Activated CD8-positive, alpha-beta memory T cell treated with anti-CD3 and anti-CD28 coated beads, Interleukin-2, amount 10 ng/mL, durations not matched to agents 7 days and 5 days (primary cell): ENCODE data around the gene PACSIN1. TPM values are rescaled to one million over a fixed set of nuclear protein-coding genes. Genes with fewer than 3 reads are reported as not detected.

ENCODE experiments used
- ATAC-seq: fragments of 150-1000 bp; cut with Tn5 transposase; one replicate; pipeline ENCODE4 v1.10.0; 2021; ENCODE audit warnings: moderate library complexity
- CTCF ChIA-PET: fragments of 350-600 bp; sonication (Branson Sonifier 250); formaldehyde crosslinking; loops from one replicate; lab custom pipeline; 2021; ENCODE audit warnings: antibody characterized with exemption; lab: Charles Lee
- DNase-seq: peaks from one replicate; pipeline ENCODE4 v3.0.0-alpha.2; 2020
- H3K27ac Mint-ChIP-seq: one replicate; pipeline ENCODE4 v1.8.0; 2021; ENCODE audit warnings: mild to moderate bottlenecking, mixed read lengths
- H3K27me3 Mint-ChIP-seq: one replicate; pipeline ENCODE4 v1.8.0; 2021; ENCODE audit warnings: mixed read lengths
- H3K36me3 Mint-ChIP-seq: one replicate; pipeline ENCODE4 v1.8.0; 2021; ENCODE audit warnings: mild to moderate bottlenecking, mixed read lengths
- H3K4me1 Mint-ChIP-seq: one replicate; pipeline ENCODE4 v1.8.0; 2021; ENCODE audit warnings: mixed read lengths
- H3K4me3 Mint-ChIP-seq: one replicate; pipeline ENCODE4 v1.8.0; 2021; ENCODE audit warnings: mild to moderate bottlenecking, moderate library complexity, mixed read lengths
- H3K9me3 Mint-ChIP-seq: one replicate; pipeline ENCODE4 v1.8.0; 2022; ENCODE audit warnings: low read depth, mixed read lengths
- total RNA-seq, 2 experiments: library from RNA; stranded (reverse); gene quantifications; one replicate each; pipeline ENCODE4 v1.2.3, GENCODE V29; 2021

PACSIN1 gene
- total RNA-seq, 2 experiments from 2014 or later = 0.59 to 2.2 TPM

- Mint-ChIP-seq H3K9me3 (no peaks in the 10 kb centered on the region), H3K36me3 (no peaks in the 10 kb centered on the region), H3K4me1 (peaks cover 2% of the 10 kb centered on the region), H3K4me3 (no peak overlapping the region), H3K27ac (no peak overlapping the region), H3K27me3 (no peaks in the 10 kb centered on the region)
- CTCF ChIA-PET = interaction anchor here (0.7 kb wide), 1 partner anchor 553 kb away, joined by 3 read pairs; no protein-coding TSS in a partner anchor
- ATAC-seq (no peak), DNase-seq (no peak)
These were observed 29.1 kb downstream of the PACSIN1 start for GRCh38 chr6:34494973-34495372.

- Mint-ChIP-seq H3K4me3 (no peak overlapping the region), H3K4me1 (no peaks in the 10 kb centered on the region), H3K36me3 (no peaks in the 10 kb centered on the region), H3K27me3 (peaks cover 8% of the 10 kb centered on the region), H3K9me3 (peaks cover 2% of the 10 kb centered on the region), H3K27ac (no peak overlapping the region)
- ATAC-seq = no peak
- CTCF ChIA-PET = no interaction called here
- no peak for DNase-seq
These were observed 30.3 kb downstream of the PACSIN1 start for GRCh38 chr6:34496103-34496685.

- Mint-ChIP-seq H3K4me3 (no peak overlapping the region), H3K36me3 (no peaks in the 10 kb centered on the region), H3K27me3 (peaks cover 12% of the 10 kb centered on the region), H3K4me1 (no peaks in the 10 kb centered on the region), H3K27ac (no peak overlapping the region), H3K9me3 (peaks cover 2% of the 10 kb centered on the region)
- CTCF ChIA-PET = no interaction called here
- DNase-seq (no peak), ATAC-seq (no peak)
These were observed 31.5 kb downstream of the PACSIN1 start for GRCh38 chr6:34497411-34497810.

GRCh38 chr6:34506718-34507117, 40.8 kb downstream of the PACSIN1 start:
- peaks cover 4% of the 10 kb centered on the region for H3K9me3 Mint-ChIP-seq
- DNase-seq (no peak), ATAC-seq (no peak)
- no peak overlapping the region for H3K27ac Mint-ChIP-seq
- CTCF ChIA-PET = no interaction called here
- peaks cover 3% of the 10 kb centered on the region for H3K36me3 Mint-ChIP-seq
- no peaks in the 10 kb centered on the region for H3K4me1 Mint-ChIP-seq
- H3K27me3 Mint-ChIP-seq = peaks cover 10% of the 10 kb centered on the region
- H3K4me3 Mint-ChIP-seq = no peak overlapping the region

GRCh38 chr6:34508425-34508824, 42.5 kb downstream of the PACSIN1 start:
- Mint-ChIP-seq H3K4me3 (no peak overlapping the region), H3K36me3 (peaks cover 3% of the 10 kb centered on the region), H3K9me3 (peaks cover 4% of the 10 kb centered on the region), H3K27me3 (peaks cover 10% of the 10 kb centered on the region), H3K4me1 (no peaks in the 10 kb centered on the region), H3K27ac (no peak overlapping the region)
- CTCF ChIA-PET = interaction anchor here (1.7 kb wide), 1 partner anchor 101 kb away, joined by 7 read pairs; no protein-coding TSS in a partner anchor
- DNase-seq (no peak), ATAC-seq (no peak)

- no peak for ATAC-seq
- H3K4me1 Mint-ChIP-seq = no peaks in the 10 kb centered on the region
- peaks cover 3% of the 10 kb centered on the region for H3K36me3 Mint-ChIP-seq
- CTCF ChIA-PET = interaction anchor here (1.2 kb wide), 1 partner anchor 314 kb away, joined by 3 read pairs; no protein-coding TSS in a partner anchor
- peaks cover 14% of the 10 kb centered on the region for H3K27me3 Mint-ChIP-seq
- no peak for DNase-seq
- H3K9me3 Mint-ChIP-seq = peaks cover 4% of the 10 kb centered on the region
- no peak overlapping the region for H3K27ac Mint-ChIP-seq
- no peak overlapping the region for H3K4me3 Mint-ChIP-seq
These were observed 43.9 kb downstream of the PACSIN1 start for GRCh38 chr6:34509782-34510181.

GRCh38 chr6:34510299-34510698, 44.4 kb downstream of the PACSIN1 start:
- H3K36me3 Mint-ChIP-seq = peaks cover 3% of the 10 kb centered on the region
- CTCF ChIA-PET = interaction anchor here (1.2 kb wide), 1 partner anchor 314 kb away, joined by 3 read pairs; no protein-coding TSS in a partner anchor
- H3K9me3 Mint-ChIP-seq = peaks cover 4% of the 10 kb centered on the region
- peaks cover 11% of the 10 kb centered on the region for H3K27me3 Mint-ChIP-seq
- H3K4me3 Mint-ChIP-seq = no peak overlapping the region
- no peaks in the 10 kb centered on the region for H3K4me1 Mint-ChIP-seq
- no peak for DNase-seq
- no peak overlapping the region for H3K27ac Mint-ChIP-seq
- no peak for ATAC-seq

GRCh38 chr6:34511214-34511914, 45.5 kb downstream of the PACSIN1 start:
- ATAC-seq (no peak), DNase-seq (no peak)
- H3K27ac Mint-ChIP-seq = no peak overlapping the region
- no peak overlapping the region for H3K4me3 Mint-ChIP-seq
- peaks cover 3% of the 10 kb centered on the region for H3K36me3 Mint-ChIP-seq
- H3K4me1 Mint-ChIP-seq = no peaks in the 10 kb centered on the region
- peaks cover 7% of the 10 kb centered on the region for H3K27me3 Mint-ChIP-seq
- CTCF ChIA-PET = interaction anchor here (1.2 kb wide), 1 partner anchor 52 kb away, joined by 3 read pairs; no protein-coding TSS in a partner anchor
- peaks cover 4% of the 10 kb centered on the region for H3K9me3 Mint-ChIP-seq

GRCh38 chr6:34511915-34512737, 46.2 kb downstream of the PACSIN1 start:
- H3K4me1 Mint-ChIP-seq = no peaks in the 10 kb centered on the region
- no peak for ATAC-seq
- DNase-seq = no peak
- H3K4me3 Mint-ChIP-seq = no peak overlapping the region
- H3K36me3 Mint-ChIP-seq = peaks cover 3% of the 10 kb centered on the region
- H3K27ac Mint-ChIP-seq = no peak overlapping the region
- peaks cover 4% of the 10 kb centered on the region for H3K9me3 Mint-ChIP-seq
- peaks cover 7% of the 10 kb centered on the region for H3K27me3 Mint-ChIP-seq
- CTCF ChIA-PET = interaction anchor here (0.9 to 1.2 kb wide), 2 partner anchors 9 to 52 kb away, joined by 3 read pairs; no protein-coding TSS in a partner anchor

- Mint-ChIP-seq H3K36me3 (peaks cover 3% of the 10 kb centered on the region), H3K27ac (no peak overlapping the region), H3K27me3 (peaks cover 7% of the 10 kb centered on the region), H3K4me3 (no peak overlapping the region), H3K4me1 (no peaks in the 10 kb centered on the region), H3K9me3 (peaks cover 4% of the 10 kb centered on the region)
- CTCF ChIA-PET = interaction anchor here (0.9 kb wide), 1 partner anchor 10 kb away, joined by 3 read pairs; no protein-coding TSS in a partner anchor
- ATAC-seq (no peak), DNase-seq (no peak)
These were observed 46.9 kb downstream of the PACSIN1 start for GRCh38 chr6:34512738-34513115.

- Mint-ChIP-seq H3K9me3 (peaks cover 4% of the 10 kb centered on the region), H3K4me3 (no peak overlapping the region), H3K27me3 (peaks cover 7% of the 10 kb centered on the region), H3K36me3 (peaks cover 3% of the 10 kb centered on the region), H3K4me1 (no peaks in the 10 kb centered on the region), H3K27ac (no peak overlapping the region)
- ATAC-seq (no peak), DNase-seq (no peak)
- CTCF ChIA-PET = no interaction called here
These were observed 47.8 kb downstream of the PACSIN1 start for GRCh38 chr6:34513646-34514045.

- no peak overlapping the region for H3K4me3 Mint-ChIP-seq
- ATAC-seq = no peak
- peaks cover 3% of the 10 kb centered on the region for H3K36me3 Mint-ChIP-seq
- H3K9me3 Mint-ChIP-seq = peaks cover 4% of the 10 kb centered on the region
- H3K27ac Mint-ChIP-seq = no peak overlapping the region
- H3K27me3 Mint-ChIP-seq = peaks cover 6% of the 10 kb centered on the region
- DNase-seq = no peak
- H3K4me1 Mint-ChIP-seq = no peaks in the 10 kb centered on the region
- CTCF ChIA-PET = no interaction called here
These were observed 48.2 kb downstream of the PACSIN1 start for GRCh38 chr6:34514112-34514511.
